ENCODE measurements around the gene CDIPT.
A peak's percentile ranks its signal among the peaks of the same experiment; 100 is the strongest.
"Not testable (repeated sequence)": the region's sequence is repeated elsewhere in the genome, so short reads cannot be mapped to it uniquely, and the experiment has no call there.

Gene CDIPT

GRCh38 chr16:29858149-29858849, 4.7 kb downstream of the CDIPT start:
- DNase-seq (ENCODE audit: low read depth) = no peak

GRCh38 chr16:29857133-29857760, 5.8 kb downstream of the CDIPT start:
- no peak for DNase-seq (ENCODE audit: low read depth)

- DNase-seq (ENCODE audit: low read depth) = no peak
Observed at GRCh38 chr16:29854520-29855100, 8.4 kb downstream of the CDIPT start.

GRCh38 chr16:29852654-29853053, 10.4 kb downstream of the CDIPT start:
- DNase-seq (ENCODE audit: low read depth) = no peak

- DNase-seq (ENCODE audit: low read depth) = no peak
Observed at GRCh38 chr16:29850998-29851397, 12.0 kb downstream of the CDIPT start.

DNA sequence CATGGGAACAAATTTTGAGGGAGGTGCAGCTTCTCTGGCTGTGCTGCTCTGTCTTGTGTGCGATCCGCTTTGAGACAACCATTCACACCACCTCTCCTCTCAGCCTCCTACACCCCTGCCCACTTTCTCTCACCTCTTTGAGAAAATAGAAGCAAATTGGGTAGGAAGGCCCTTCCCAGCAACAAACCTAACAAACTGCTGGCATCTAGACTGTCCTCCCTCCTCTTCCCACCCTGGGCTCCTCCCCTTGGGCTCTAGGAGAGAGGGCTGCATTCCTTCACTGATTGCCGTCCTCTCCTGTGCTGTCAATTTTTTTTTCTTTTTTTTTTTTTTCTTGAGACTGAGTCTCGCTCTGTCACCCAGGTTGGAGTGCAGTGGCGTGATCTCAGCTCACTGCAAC, 13.5 kb downstream of the CDIPT start:
- DNase-seq (ENCODE audit: low read depth) = no peak

GRCh38 chr16:29848420-29849297, 14.4 kb downstream of the CDIPT start:
- peak; percentile 35 for DNase-seq (ENCODE audit: low read depth)

- DNase-seq (ENCODE audit: low read depth) = no peak
Observed at GRCh38 chr16:29845656-29846055, 17.4 kb downstream of the CDIPT start.

GRCh38 chr16:29844575-29845331, 18.3 kb downstream of the CDIPT start:
- no peak for DNase-seq (ENCODE audit: low read depth)

DNA sequence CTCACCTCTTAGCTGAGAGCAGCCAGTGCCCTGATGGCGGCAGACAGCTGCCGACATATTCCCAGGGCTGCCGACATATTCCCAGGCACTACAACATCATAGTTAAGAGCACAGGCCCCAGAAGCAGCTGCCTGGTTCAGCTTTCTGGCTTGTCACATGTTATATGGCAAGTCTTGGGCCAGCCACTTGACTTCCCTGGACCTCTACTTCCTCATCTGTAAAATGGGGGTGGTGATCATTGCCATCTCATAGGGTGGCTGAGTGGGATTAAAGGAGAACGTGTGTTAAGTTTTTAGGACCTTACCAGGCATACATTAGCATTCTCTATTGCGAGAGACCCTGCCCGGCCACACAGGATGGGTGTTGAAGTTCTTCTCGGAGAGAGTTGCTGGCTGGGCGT, 19.1 kb downstream of the CDIPT start:
- no peak for DNase-seq (ENCODE audit: low read depth)

- no peak for DNase-seq (ENCODE audit: low read depth)
Observed at GRCh38 chr16:29842732-29843346, 20.2 kb downstream of the CDIPT start.

- DNase-seq (ENCODE audit: low read depth) = no peak
Observed at GRCh38 chr16:29841631-29842030, 21.4 kb downstream of the CDIPT start.

GRCh38 chr16:29840240-29840639, 22.8 kb downstream of the CDIPT start:
- DNase-seq (ENCODE audit: low read depth) = no peak

GRCh38 chr16:29839822-29840221, 23.2 kb downstream of the CDIPT start:
- DNase-seq (ENCODE audit: low read depth) = no peak

- no peak for DNase-seq (ENCODE audit: low read depth)
Observed at GRCh38 chr16:29837841-29838240, 25.2 kb downstream of the CDIPT start.

DNA sequence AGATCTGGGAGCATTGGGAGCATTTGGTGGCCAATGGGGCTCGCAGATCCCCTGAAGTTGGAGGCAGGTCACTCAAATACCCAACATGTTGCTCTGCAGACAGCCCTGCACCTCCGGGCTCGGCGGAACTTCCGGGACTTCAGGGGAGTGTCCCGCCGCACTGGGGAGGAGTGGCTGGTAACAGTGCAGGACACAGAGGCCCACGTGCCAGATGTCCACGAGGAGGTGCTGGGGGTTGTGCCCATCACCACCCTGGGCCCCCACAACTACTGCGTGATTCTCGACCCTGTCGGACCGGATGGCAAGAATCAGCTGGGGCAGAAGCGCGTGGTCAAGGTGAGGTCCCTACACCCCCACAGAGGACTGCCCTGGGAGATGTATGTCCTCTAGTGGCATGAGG, 26.4 kb downstream of the CDIPT start:
- no peak for DNase-seq (ENCODE audit: low read depth)

GRCh38 chr16:29835926-29836325, 27.1 kb downstream of the CDIPT start:
- DNase-seq (ENCODE audit: low read depth) = no peak

- no peak for DNase-seq (ENCODE audit: low read depth)
Observed at GRCh38 chr16:29834079-29834478, 28.9 kb downstream of the CDIPT start.

DNA sequence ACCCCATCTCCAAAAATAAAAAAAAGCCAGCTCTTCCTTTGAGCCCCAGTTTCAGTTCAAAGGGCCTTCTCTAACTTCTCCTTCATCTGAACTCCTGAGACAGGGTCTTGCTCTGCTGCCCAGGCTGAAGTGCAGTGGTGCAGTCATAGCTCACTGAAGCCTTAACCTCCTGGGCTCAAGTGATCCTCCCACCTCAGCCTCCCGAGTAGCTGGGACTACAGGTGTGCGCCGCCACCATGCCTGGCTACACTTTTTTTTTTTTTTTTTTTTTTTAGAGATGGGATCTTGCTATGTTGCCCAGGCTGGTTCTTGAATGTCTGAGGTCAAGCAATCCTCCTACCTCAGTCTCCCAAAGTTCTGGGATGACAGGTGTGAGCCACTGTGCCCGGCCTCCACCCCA, 29.8 kb downstream of the CDIPT start:
- not testable (repeated sequence) for DNase-seq (ENCODE audit: low read depth)

DNA sequence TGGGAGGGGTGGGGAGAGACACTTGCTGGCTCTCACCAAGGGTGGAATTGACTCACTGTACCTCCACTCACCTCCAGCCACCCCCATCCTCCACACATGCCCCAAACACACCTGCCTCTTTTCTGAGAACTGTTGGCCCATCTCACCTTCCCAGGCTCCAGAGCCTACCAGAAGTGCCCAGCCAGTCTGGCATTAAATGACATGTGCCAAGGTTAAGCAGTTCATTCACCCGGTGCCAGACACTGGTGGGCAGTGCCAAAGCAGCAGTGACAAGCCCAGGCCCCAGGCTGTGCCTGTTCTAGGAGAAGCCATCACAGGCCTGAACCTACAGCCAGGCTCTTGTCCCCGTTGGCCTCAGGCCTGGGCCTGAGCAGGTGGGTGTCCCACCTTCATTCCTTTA, 31.5 kb downstream of the CDIPT start:
- DNase-seq (ENCODE audit: low read depth) = no peak

DNA sequence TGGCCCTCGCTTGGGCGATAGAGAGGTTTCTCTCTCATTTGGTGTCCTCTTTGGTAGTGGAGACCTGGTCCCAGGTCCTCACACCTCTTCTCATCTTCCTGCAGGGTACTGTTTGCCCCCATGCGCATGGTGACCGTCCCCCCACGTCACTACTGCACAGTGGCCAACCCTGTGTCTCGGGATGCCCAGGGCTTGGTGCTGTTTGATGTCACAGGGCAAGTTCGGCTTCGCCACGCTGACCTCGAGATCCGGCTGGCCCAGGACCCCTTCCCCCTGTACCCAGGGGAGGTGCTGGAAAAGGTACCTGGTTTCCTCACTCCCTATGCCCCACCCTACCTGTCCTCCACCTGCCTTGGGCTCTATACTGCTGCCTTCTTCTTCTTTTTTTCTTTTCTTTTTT, 32.3 kb downstream of the CDIPT start:
- no peak for DNase-seq (ENCODE audit: low read depth)

- no peak for DNase-seq (ENCODE audit: low read depth)
Observed at GRCh38 chr16:29826342-29826695, 36.7 kb downstream of the CDIPT start.

Measured in CMK (cell line).